Neural progenitor cell (in vitro differentiated cells): ENCODE measurements around the gene ETV1.

ENCODE experiments used
- EZH2phosphoT487 ChIP-seq: fragments of 200-600 bp; sonication (generic); IDR thresholded peaks from 2 replicates; pipeline ENCODE4 v1.6.1; 2017; ENCODE audit warnings: antibody characterized with exemption
- TF ChIP-seq, protein P1 (sequence below): fragments of 200-600 bp; sonication (generic); IDR thresholded peaks from 2 replicates; pipeline ENCODE4 v1.5.1; 2017; ENCODE audit warnings: antibody characterized with exemption, mild to moderate bottlenecking

DNA sequence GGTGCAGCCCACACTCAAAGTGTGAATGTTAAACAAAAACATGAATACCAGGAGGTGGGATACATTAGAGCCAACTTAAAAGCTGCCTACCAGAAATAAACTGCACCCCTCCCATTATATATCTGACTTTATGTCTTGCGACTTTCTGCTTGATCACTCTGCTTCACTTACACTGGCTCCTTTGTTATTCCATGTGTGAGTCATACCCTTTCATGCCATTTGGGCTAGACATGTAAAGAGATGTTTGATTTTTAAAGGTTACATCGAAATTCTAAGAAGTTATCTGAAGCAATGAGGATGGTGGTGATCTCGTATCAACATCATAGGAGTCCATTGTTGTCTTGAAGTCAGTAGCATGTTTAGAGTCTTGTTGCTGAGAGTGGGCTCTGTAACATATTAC lies 31.6 kb upstream of the ETV1 start:
- TF ChIP-seq, protein P1, sequence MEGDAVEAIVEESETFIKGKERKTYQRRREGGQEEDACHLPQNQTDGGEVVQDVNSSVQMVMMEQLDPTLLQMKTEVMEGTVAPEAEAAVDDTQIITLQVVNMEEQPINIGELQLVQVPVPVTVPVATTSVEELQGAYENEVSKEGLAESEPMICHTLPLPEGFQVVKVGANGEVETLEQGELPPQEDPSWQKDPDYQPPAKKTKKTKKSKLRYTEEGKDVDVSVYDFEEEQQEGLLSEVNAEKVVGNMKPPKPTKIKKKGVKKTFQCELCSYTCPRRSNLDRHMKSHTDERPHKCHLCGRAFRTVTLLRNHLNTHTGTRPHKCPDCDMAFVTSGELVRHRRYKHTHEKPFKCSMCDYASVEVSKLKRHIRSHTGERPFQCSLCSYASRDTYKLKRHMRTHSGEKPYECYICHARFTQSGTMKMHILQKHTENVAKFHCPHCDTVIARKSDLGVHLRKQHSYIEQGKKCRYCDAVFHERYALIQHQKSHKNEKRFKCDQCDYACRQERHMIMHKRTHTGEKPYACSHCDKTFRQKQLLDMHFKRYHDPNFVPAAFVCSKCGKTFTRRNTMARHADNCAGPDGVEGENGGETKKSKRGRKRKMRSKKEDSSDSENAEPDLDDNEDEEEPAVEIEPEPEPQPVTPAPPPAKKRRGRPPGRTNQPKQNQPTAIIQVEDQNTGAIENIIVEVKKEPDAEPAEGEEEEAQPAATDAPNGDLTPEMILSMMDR = no peak
- TF ChIP-seq EZH2phosphoT487 = no peak
